ENCODE data around the gene CACNA2D3.

Gene CACNA2D3

GRCh38 chr3:54691289-54691771, 569.0 kb downstream of the CACNA2D3 start:
- DNase-seq: no peak
- TF ChIP-seq, protein P1, sequence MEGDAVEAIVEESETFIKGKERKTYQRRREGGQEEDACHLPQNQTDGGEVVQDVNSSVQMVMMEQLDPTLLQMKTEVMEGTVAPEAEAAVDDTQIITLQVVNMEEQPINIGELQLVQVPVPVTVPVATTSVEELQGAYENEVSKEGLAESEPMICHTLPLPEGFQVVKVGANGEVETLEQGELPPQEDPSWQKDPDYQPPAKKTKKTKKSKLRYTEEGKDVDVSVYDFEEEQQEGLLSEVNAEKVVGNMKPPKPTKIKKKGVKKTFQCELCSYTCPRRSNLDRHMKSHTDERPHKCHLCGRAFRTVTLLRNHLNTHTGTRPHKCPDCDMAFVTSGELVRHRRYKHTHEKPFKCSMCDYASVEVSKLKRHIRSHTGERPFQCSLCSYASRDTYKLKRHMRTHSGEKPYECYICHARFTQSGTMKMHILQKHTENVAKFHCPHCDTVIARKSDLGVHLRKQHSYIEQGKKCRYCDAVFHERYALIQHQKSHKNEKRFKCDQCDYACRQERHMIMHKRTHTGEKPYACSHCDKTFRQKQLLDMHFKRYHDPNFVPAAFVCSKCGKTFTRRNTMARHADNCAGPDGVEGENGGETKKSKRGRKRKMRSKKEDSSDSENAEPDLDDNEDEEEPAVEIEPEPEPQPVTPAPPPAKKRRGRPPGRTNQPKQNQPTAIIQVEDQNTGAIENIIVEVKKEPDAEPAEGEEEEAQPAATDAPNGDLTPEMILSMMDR (IDR thresholded peaks at IDR 0.05; ENCODE audit: low read depth, low read length): no peak
- Histone ChIP-seq H3K4me3 (ENCODE audit: low read depth, low read length) (no peak overlapping the region), H3K9me3 (ENCODE audit: severe bottlenecking) (no peaks in the 10 kb centered on the region), H3K27ac (no peak overlapping the region), H3K36me3 (no peaks in the 10 kb centered on the region), H3K27me3 (ENCODE audit: insufficient read depth, low read depth, severe bottlenecking) (no peaks in the 10 kb centered on the region)

- no peaks in the 10 kb centered on the region for H3K27me3 ChIP-seq (ENCODE audit: insufficient read depth, low read depth, severe bottlenecking)
- no peak for DNase-seq
- TF ChIP-seq, protein P1 (IDR thresholded peaks at IDR 0.05; ENCODE audit: low read depth, low read length): no peak
- H3K9me3 ChIP-seq (ENCODE audit: severe bottlenecking): no peaks in the 10 kb centered on the region
- no peak overlapping the region for H3K27ac ChIP-seq
- H3K36me3 ChIP-seq: no peaks in the 10 kb centered on the region
- H3K4me3 ChIP-seq (ENCODE audit: low read depth, low read length): no peak overlapping the region
These were observed 574.0 kb downstream of the CACNA2D3 start for GRCh38 chr3:54696313-54696712.

- Histone ChIP-seq H3K27ac (no peak overlapping the region), H3K9me3 (ENCODE audit: severe bottlenecking) (no peaks in the 10 kb centered on the region), H3K36me3 (no peaks in the 10 kb centered on the region), H3K27me3 (ENCODE audit: insufficient read depth, low read depth, severe bottlenecking) (no peaks in the 10 kb centered on the region), H3K4me3 (ENCODE audit: low read depth, low read length) (no peak overlapping the region)
- TF ChIP-seq, protein P1 (IDR thresholded peaks at IDR 0.05; ENCODE audit: low read depth, low read length): no peak
- no peak for DNase-seq
These were observed 575.7 kb downstream of the CACNA2D3 start for GRCh38 chr3:54698054-54698453.

- TF ChIP-seq, protein P1 (IDR thresholded peaks at IDR 0.05; ENCODE audit: low read depth, low read length): no peak
- Histone ChIP-seq H3K9me3 (ENCODE audit: severe bottlenecking) (no peaks in the 10 kb centered on the region), H3K27ac (no peak overlapping the region), H3K36me3 (no peaks in the 10 kb centered on the region), H3K27me3 (ENCODE audit: insufficient read depth, low read depth, severe bottlenecking) (no peaks in the 10 kb centered on the region), H3K4me3 (ENCODE audit: low read depth, low read length) (no peak overlapping the region)
- DNase-seq: no peak
These were observed 581.6 kb downstream of the CACNA2D3 start for GRCh38 chr3:54703923-54704322.

GRCh38 chr3:54705730-54706129, 583.4 kb downstream of the CACNA2D3 start:
- no peak overlapping the region for H3K27ac ChIP-seq
- TF ChIP-seq, protein P1 (IDR thresholded peaks at IDR 0.05; ENCODE audit: low read depth, low read length): no peak
- H3K4me3 ChIP-seq (ENCODE audit: low read depth, low read length): no peak overlapping the region
- H3K36me3 ChIP-seq: no peaks in the 10 kb centered on the region
- no peaks in the 10 kb centered on the region for H3K27me3 ChIP-seq (ENCODE audit: insufficient read depth, low read depth, severe bottlenecking)
- H3K9me3 ChIP-seq (ENCODE audit: severe bottlenecking): no peaks in the 10 kb centered on the region
- no peak for DNase-seq

DNA sequence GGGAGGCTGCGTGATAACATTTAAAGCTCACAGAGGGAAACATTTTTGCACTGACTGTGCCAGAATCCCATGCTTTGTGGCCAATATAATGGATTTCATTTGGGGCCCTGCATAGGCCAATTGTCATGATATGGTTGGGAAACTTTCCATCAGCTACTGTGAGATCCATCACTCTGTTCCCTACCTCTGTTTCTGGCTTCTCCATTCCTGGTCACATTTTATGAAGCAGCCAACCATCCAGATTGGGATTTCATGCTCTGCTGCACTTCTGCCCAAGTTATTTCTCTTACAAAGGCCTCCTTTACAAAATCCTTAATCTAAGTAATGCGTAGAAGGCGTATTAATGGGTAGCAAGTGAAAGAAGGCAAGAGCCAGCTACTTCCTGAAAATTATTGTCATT, 584.4 kb downstream of the CACNA2D3 start:
- Histone ChIP-seq H3K9me3 (ENCODE audit: severe bottlenecking) (no peaks in the 10 kb centered on the region), H3K36me3 (no peaks in the 10 kb centered on the region), H3K4me3 (ENCODE audit: low read depth, low read length) (no peak overlapping the region), H3K27me3 (ENCODE audit: insufficient read depth, low read depth, severe bottlenecking) (no peaks in the 10 kb centered on the region), H3K27ac (no peak overlapping the region)
- TF ChIP-seq, protein P1 (IDR thresholded peaks at IDR 0.05; ENCODE audit: low read depth, low read length): no peak
- peak; percentile 55 for DNase-seq

Data from WERI-Rb-1 (cell line).